Stomach (tissue), 9 donors: ENCODE data around the gene COG7. TPM values are rescaled to one million over a fixed set of nuclear protein-coding genes. Genes with fewer than 3 reads are reported as not detected.

Source experiments
- DNase-seq, 2 donors: peaks; one replicate each; pipeline versions ENCODE4 v3.0.0 to v3.0.0-alpha.2; 2013 to 2019
- H3K27ac ChIP-seq, 5 donors: fragments of 200-600 bp in 4 of 5; sonication (generic) in 4 of 5; one replicate each; pipeline ENCODE4 v1.5.1; 2013 to 2019; ENCODE audit warnings: mild to moderate bottlenecking in 1 of 5, moderate library complexity in 1 of 5
- H3K27me3 ChIP-seq, 3 donors: fragments of 200-600 bp; sonication (generic); one replicate each; pipeline ENCODE4 v1.5.1; 2017 to 2019; ENCODE audit warnings: mixed run types in 1 of 3
- H3K36me3 ChIP-seq, 4 donors: fragments of 200-600 bp; sonication (generic); 1 replicate in 3 of 4; 2 replicates in 1 of 4; pipeline ENCODE4 v1.5.1; 2016 to 2019
- H3K4me1 ChIP-seq, 4 donors: fragments of 200-600 bp; sonication (generic); one replicate each; pipeline ENCODE4 v1.5.1; 2016 to 2019
- H3K4me3 ChIP-seq, 4 donors: fragments of 200-600 bp; sonication (generic) in 3 of 4; one replicate each; pipeline ENCODE4 v1.5.1; 2016 to 2019; ENCODE audit warnings: mild to moderate bottlenecking in 1 of 4
- H3K9me3 ChIP-seq, 4 donors: fragments of 200-600 bp; sonication (generic); one replicate each; pipeline ENCODE4 v1.5.1; 2016 to 2019
- CTCF ChIP-seq, 7 experiments: fragments of 450-650 bp in 4 of 7; fragments of 200-600 bp in 3 of 7; sonication (generic) in 3 of 7; IDR thresholded peaks; one replicate each; pipeline ENCODE4 v1.5.1; 2016 to 2019; ENCODE audit warnings: antibody characterized with exemption in 7 of 7, control low read depth in 2 of 7, mild to moderate bottlenecking in 1 of 7
- EP300 ChIP-seq: sonication (generic); formaldehyde crosslinking; IDR thresholded peaks from one replicate; pipeline ENCODE4 v1.6.1; 2017; ENCODE audit warnings: antibody characterized with exemption
- POLR2A ChIP-seq, 4 donors: fragments of 450-650 bp; IDR thresholded peaks; one replicate each; pipeline ENCODE4 v1.6.1; 2016; ENCODE audit warnings: antibody characterized with exemption in 4 of 4, control low read depth in 2 of 4, mild to moderate bottlenecking in 1 of 4, moderate library complexity in 1 of 4
- POLR2AphosphoS5 ChIP-seq, 3 donors: sonication (generic); formaldehyde crosslinking; IDR thresholded peaks; one replicate each; pipeline ENCODE4 v1.6.1; 2016; ENCODE audit warnings: antibody characterized with exemption in 3 of 3
- WGBS, 5 donors: extraction: QIAGEN DNeasy Blood & Tissue Kit in 3 of 5; methylation state at CpG; one replicate each; pipeline versions ENCODE4 v1.1.5 to v1.1.7; 2013 to 2018; 5-methylcytosine and 5-hydroxymethylcytosine counted together
- intact Hi-C: fragments of 100-400 bp; cut with DNase I; formaldehyde crosslinking; loops from one replicate; pipeline ENCODE4 v1.15.1; 2023; ENCODE audit warnings: low total_unique reads
- polyA plus RNA-seq, 3 donors: library from polyadenylated mRNA; stranded (reverse); fragments of 200-250 nt; gene quantifications; one replicate each; pipeline ENCODE4 v1.2.3, GENCODE V29; 2013
- total RNA-seq, 5 donors: library from RNA; depleted of rRNA; stranded (reverse); fragments of >200 nt; gene quantifications; one replicate each; pipeline versions ENCODE4 v1.1.0 to v1.2.3, GENCODE V29; 2014 to 2016
- donor health status: healthy with polysubstance abuse.
- donor health status: Bipolar disorder and iron deficiency.
- donor health status: healthy.

The COG7 gene
- total and polyA plus RNA-seq, 8 donors = 11.0 to 80.5 (median 27.7) TPM

GRCh38 chr16:23433261-23433920 is 19.6 kb downstream of the COG7 start:
- peak; percentile 68 to 79 for DNase-seq
- Histone ChIP-seq H3K27me3 (no peaks in the 10 kb centered on the region), H3K9me3 (no peaks in the 10 kb centered on the region), H3K27ac (peak overlapping the region in 4 of 5 donors; percentile 37 to 81 (median 48)), H3K36me3 (peaks cover 16 to 82% (median 76%) of the 10 kb centered on the region in 4 donors), H3K4me1 (peaks cover 0 to 36% (median 9%) of the 10 kb centered on the region in 4 donors), H3K4me3 (no peak overlapping the region)
- whole genome bisulfite sequencing, 5 donors = 56 to 68% (median 59%) methylated on average over 14 to 16 of the region's 16 CpGs
- intact Hi-C loops = loop anchor here (5.0 kb wide), 1 partner anchor 251 kb away; the partner anchor contains the start of gene SCNN1G
- TF ChIP-seq POLR2A (IDR thresholded peaks at IDR 0.05) = no peak
- TF ChIP-seq POLR2AphosphoS5 (IDR thresholded peaks at IDR 0.05) = peak in 1 of 3 donors; percentile 15

GRCh38 chr16:23432176-23433128 is 20.5 kb downstream of the COG7 start:
- DNase-seq = no peak
- peaks cover 16 to 79% (median 70%) of the 10 kb centered on the region in 4 donors for H3K36me3 ChIP-seq
- WGBS, 5 donors = 80 to 88% (median 86%) methylated on average over 10 of the region's 10 CpGs
- H3K4me1 ChIP-seq = peaks cover 0 to 36% (median 9%) of the 10 kb centered on the region in 4 donors
- intact Hi-C loops = loop anchor here (5.0 kb wide), 1 partner anchor 250 kb away; the partner anchor contains the start of gene SCNN1G
- TF ChIP-seq POLR2A (IDR thresholded peaks at IDR 0.05) (no peak), CTCF (IDR thresholded peaks at IDR 0.05) (peak in 2 of 7 experiments; percentile 28 to 33), POLR2AphosphoS5 (IDR thresholded peaks at IDR 0.05) (no peak)
- no peaks in the 10 kb centered on the region for H3K9me3 ChIP-seq
- H3K27me3 ChIP-seq = no peaks in the 10 kb centered on the region
- no peak overlapping the region for H3K4me3 ChIP-seq
- H3K27ac ChIP-seq = peak overlapping the region in 3 of 5 donors; percentile 43 to 81 (median 54)

- 64 to 78% (median 67%) methylated on average over 2 of the region's 2 CpGs for WGBS, 5 donors
- intact Hi-C loops = no loop called here
- peaks cover 16 to 73% (median 62%) of the 10 kb centered on the region in 4 donors for H3K36me3 ChIP-seq
These were observed 24.6 kb downstream of the COG7 start for GRCh38 chr16:23428351-23428750.

GRCh38 chr16:23424292-23424958 is 28.6 kb downstream of the COG7 start:
- Histone ChIP-seq H3K36me3 (peaks cover 0 to 40% (median 31%) of the 10 kb centered on the region in 4 donors), H3K27me3 (no peaks in the 10 kb centered on the region), H3K27ac (peak overlapping the region; percentile 49 to 92 (median 89)), H3K4me3 (no peak overlapping the region), H3K9me3 (no peaks in the 10 kb centered on the region), H3K4me1 (peaks cover 14 to 24% (median 22%) of the 10 kb centered on the region in 4 donors)
- intact Hi-C loops = no loop called here
- DNase-seq = peak in 1 of 2 donors; percentile 62
- 60 to 70% (median 64%) methylated on average over 6 to 14 of the region's 14 CpGs for WGBS, 5 donors
- TF ChIP-seq POLR2A (IDR thresholded peaks at IDR 0.05) (no peak), POLR2AphosphoS5 (IDR thresholded peaks at IDR 0.05) (no peak), CTCF (IDR thresholded peaks at IDR 0.05) (no peak), EP300 (no peak)

More at GRCh38 chr16:23428351-23428750, 24.6 kb downstream of the COG7 start:
- Histone ChIP-seq H3K4me3 (no peak overlapping the region), H3K27me3 (no peaks in the 10 kb centered on the region), H3K9me3 (no peaks in the 10 kb centered on the region), H3K27ac (no peak overlapping the region), H3K4me1 (peaks cover 14 to 20% (median 17%) of the 10 kb centered on the region in 4 donors)
- DNase-seq = no peak
- TF ChIP-seq EP300 (no peak), CTCF (IDR thresholded peaks at IDR 0.05) (no peak), POLR2A (IDR thresholded peaks at IDR 0.05) (no peak)
